Measurements from ENCODE around the gene TDG.

TDG gene

DNA sequence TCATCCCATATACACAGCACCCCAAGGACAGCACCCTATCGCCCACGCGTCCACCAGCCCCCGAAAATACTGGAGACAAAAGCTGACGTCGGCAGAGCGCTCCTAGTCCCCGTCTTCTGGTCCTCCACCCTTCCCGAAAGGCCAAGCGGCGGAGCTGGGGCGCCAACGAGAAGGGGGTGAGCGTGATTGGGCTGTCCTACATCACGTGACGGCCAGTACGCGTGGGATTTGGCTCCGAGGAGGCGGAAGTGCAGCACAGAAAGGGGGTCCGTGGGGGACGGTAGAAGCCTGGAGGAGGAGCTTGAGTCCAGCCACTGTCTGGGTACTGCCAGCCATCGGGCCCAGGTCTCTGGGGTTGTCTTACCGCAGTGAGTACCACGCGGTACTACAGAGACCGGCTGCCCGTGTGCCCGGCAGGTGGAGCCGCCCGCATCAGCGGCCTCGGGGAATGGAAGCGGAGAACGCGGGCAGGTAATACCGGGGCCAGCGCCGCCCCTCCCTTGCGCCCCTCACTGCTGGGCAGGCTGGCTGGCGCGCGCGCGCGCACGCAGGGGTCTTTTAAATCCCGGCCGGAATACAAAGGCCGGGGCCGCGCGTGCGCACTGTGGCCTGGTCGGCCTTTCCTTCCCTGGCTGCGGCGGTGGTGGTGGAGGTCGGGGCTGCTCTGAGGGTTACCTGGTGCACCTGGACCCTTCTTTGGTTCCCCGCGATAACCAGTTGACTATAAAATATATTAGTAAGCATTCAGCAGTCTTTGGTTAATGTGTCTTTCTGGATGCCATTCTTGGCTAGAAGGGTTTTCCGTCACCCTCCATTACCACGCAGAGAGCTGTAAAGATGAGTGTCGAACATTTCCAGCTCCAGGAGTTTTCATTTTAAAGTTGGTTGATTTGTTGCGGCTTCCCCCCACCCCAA is at the start of gene TDG:
TSS of gene TDG (plus strand) at position 283 of the 915 bp plus-strand sequence. CDS start at position 449, 166 bp downstream.
- peak; percentile 87 for DNase-seq

GRCh38 chr12:103917873-103918272 is 47.8 kb upstream of the TDG start:
- DNase-seq = no peak

- no peak for DNase-seq
Observed at GRCh38 chr12:103924761-103925641, 40.7 kb upstream of the TDG start.

GRCh38 chr12:103928682-103929045 is 37.0 kb upstream of the TDG start:
- DNase-seq = no peak

- DNase-seq = peak; percentile 66
Observed at GRCh38 chr12:103929046-103929783, 36.5 kb upstream of the TDG start.

GRCh38 chr12:103929784-103930033 is 36.0 kb upstream of the TDG start:
- no peak for DNase-seq

DNA sequence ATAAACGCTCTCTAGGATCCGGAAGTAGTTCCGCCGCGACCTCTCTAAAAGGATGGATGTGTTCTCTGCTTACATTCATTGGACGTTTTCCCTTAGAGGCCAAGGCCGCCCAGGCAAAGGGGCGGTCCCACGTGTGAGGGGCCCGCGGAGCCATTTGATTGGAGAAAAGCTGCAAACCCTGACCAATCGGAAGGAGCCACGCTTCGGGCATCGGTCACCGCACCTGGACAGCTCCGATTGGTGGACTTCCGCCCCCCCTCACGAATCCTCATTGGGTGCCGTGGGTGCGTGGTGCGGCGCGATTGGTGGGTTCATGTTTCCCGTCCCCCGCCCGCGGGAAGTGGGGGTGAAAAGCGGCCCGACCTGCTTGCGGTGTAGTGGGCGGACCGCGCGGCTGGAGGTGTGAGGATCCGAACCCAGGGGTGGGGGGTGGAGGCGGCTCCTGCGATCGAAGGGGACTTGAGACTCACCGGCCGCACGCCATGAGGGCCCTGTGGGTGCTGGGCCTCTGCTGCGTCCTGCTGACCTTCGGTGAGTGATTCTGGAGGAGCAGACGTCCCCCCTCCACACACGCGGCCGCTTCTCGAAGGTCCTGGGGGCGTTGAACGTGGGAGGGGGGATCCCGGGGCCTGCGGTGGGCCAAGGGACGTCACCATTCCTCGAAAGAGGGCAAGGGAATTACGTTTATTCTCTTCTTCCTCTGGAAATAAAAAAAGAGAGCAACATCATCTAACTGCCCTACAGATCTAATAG is 35.5 kb upstream of the TDG start, which contains the start of gene HSP90B1:
TSS of gene HSP90B1 (plus strand) at position 377 of the 753 bp plus-strand sequence. CDS start at position 483, 106 bp downstream.
- peak; percentile 98 for DNase-seq

- no peak for DNase-seq
Observed at GRCh38 chr12:103930787-103931735, 34.6 kb upstream of the TDG start.

GRCh38 chr12:103933237-103933636 is 32.4 kb upstream of the TDG start:
- DNase-seq = no peak

DNA sequence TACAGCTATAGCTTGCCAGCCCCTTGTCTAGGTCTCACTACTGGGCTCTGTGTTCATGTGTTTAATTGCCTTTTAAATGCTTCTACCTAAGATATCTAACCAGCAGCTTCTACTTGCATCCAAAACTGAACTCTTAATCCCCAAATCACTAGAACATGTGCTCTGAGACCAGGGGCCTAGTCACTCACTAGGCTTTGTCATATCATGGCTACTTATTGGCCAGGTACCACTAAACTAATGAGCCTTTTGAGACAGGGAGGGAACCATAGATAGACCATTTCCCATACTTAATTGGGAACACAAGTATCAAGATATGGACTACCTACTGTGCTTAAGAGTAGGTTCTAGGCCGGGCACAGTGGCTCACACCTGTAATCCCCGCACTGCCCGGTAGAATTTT is 29.0 kb upstream of the TDG start:
- no peak for DNase-seq

GRCh38 chr12:103944964-103945363 is 20.7 kb upstream of the TDG start:
- DNase-seq = no peak

- DNase-seq = no peak
Observed at GRCh38 chr12:103947871-103948555, 17.7 kb upstream of the TDG start.

- DNase-seq = no peak
Observed at GRCh38 chr12:103948746-103949406, 16.8 kb upstream of the TDG start.

DNA sequence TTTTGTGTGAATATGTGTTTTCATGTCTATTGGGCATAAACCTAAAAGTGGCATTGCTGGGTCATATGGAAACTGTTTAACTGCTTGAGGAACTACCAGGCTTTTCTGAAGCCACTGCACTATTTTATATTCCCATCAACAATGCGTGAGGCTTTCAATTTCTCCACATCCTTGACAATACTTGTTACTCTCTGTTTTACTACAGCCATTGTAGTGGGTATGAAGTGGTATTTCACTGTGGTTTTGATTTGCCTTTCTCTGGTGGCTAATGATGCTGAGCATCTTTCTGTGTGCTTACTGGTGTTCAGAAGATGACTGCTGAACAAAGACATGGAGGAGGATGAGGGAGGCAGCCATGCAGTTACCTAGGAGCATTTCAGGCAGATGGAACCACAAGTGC is 13.2 kb upstream of the TDG start:
- no peak for DNase-seq

DNA sequence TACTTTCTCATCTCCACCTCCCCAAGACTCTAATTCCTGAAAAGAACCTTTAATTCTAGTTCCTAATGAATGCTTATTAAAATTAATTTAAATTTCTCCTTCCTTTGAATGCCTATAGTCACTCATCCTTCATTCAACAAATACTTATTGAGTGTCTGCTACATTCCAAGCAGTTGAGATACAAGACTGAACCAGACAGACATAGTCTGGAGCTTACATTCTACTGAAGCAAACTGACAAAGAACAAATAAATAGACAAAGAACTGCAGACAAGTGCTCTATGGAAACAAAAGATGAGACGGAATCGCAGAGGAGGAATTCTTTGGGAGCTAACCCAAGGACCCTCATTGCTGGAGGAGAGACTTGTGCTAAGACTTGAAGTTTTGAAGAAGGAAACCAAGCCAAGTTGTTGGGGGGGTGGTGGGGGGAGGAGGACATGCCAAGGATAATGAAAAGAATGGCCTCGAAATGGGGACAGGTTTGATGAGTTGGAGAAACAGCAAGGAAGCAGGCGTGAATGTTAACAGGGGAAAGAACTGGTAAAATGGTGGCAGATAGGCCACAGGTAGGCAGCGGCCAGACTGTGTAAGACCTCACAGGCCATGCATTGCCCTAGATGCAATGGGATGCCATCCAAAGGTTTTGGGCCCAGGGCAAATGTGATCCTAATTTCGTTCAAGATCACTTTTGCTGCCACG is 9.7 kb upstream of the TDG start:
- DNase-seq = no peak

DNA sequence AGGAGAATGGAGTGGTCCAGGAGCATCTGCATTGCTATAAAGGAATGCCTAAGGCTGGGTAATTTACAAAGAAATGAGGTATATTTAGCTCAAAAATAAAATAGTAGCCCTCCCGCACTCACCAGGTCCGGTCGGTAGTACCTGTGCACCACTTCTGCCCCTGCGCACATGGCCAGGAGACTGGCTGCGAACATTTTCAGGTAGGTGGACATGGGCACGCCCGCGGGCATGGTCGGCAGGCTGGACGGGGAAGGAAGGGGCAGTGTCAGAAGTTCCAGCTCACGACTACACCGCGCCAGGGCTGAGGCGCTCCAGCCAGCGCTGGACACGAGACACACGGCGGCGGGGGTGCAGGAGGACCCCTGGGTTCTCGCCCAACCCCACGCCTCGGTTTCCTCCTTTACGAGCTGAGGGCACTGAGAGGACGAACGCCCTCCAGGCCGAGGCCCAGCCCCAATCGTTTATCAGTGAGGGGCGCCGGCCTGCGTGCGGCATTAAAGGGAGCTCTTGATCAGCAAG is 9.1 kb upstream of the TDG start:
- DNase-seq = no peak

- DNase-seq = no peak
Observed at GRCh38 chr12:103957865-103958388, 7.7 kb upstream of the TDG start.

- no peak for DNase-seq
Observed at GRCh38 chr12:103958621-103959020, 7.1 kb upstream of the TDG start.
